RWPE2 (cell line): Measurements from ENCODE around the gene EMILIN2.

ENCODE experiments used
- ATAC-seq: fragments of 200-7000 bp; cut with Tn5 transposase; 3 replicates; pipeline ENCODE4 v1.9.1; 2021; ENCODE audit warnings: low read depth
- DNase-seq: peaks from one replicate; pipeline ENCODE4 v3.0.0-alpha.2; 2020; ENCODE audit warnings: low spot score
- H3K27ac ChIP-seq: fragments of 450-650 bp; 2 replicates; pipeline ENCODE4 v1.5.1; 2017; ENCODE audit warnings: mild to moderate bottlenecking; ENCODE audit not compliant: poor library complexity, severe bottlenecking
- H3K27me3 ChIP-seq: fragments of 250-450 bp; sonication (Bioruptor Pico); 2 replicates; pipeline ENCODE4 v1.5.1; 2021; ENCODE audit warnings: mild to moderate bottlenecking, moderate library complexity; ENCODE audit not compliant: insufficient read depth, poor library complexity, severe bottlenecking
- H3K36me3 ChIP-seq: fragments of 250-450 bp; sonication (Bioruptor Pico); 2 replicates; pipeline ENCODE4 v1.5.1; 2020; ENCODE audit warnings: low read depth, mild to moderate bottlenecking, moderate library complexity
- H3K4me1 ChIP-seq: fragments of 250-450 bp; sonication (Bioruptor Pico); 2 replicates; pipeline ENCODE4 v1.5.1; 2021; ENCODE audit warnings: mild to moderate bottlenecking, moderate library complexity; ENCODE audit not compliant: insufficient read depth, poor library complexity, severe bottlenecking
- H3K4me3 ChIP-seq: fragments of 250-450 bp; sonication (Bioruptor Pico); 2 replicates; pipeline ENCODE4 v1.5.1; 2021; ENCODE audit warnings: mild to moderate bottlenecking, moderate library complexity; ENCODE audit not compliant: severe bottlenecking
- H3K9me3 ChIP-seq: fragments of 250-450 bp; sonication (Bioruptor Pico); 2 replicates; pipeline ENCODE4 v1.5.1; 2021; ENCODE audit warnings: mild to moderate bottlenecking, moderate library complexity; ENCODE audit not compliant: severe bottlenecking
- CTCF ChIP-seq: fragments of 450-650 bp; IDR thresholded peaks from one replicate; pipeline ENCODE4 v1.5.1; 2017; ENCODE audit warnings: mild to moderate bottlenecking, moderate library complexity; ENCODE audit not compliant: poor library complexity, severe bottlenecking

EMILIN2 gene

GRCh38 chr18:2823202-2823601 lies 23.6 kb upstream of the EMILIN2 start:
- no peaks in the 10 kb centered on the region for H3K4me1 ChIP-seq
- H3K9me3 ChIP-seq: no peaks in the 10 kb centered on the region
- H3K27ac ChIP-seq: no peak overlapping the region
- H3K4me3 ChIP-seq: no peak overlapping the region
- no peak for ATAC-seq
- no peaks in the 10 kb centered on the region for H3K36me3 ChIP-seq
- no peak for DNase-seq
- TF ChIP-seq CTCF: no peak
- no peaks in the 10 kb centered on the region for H3K27me3 ChIP-seq

DNA sequence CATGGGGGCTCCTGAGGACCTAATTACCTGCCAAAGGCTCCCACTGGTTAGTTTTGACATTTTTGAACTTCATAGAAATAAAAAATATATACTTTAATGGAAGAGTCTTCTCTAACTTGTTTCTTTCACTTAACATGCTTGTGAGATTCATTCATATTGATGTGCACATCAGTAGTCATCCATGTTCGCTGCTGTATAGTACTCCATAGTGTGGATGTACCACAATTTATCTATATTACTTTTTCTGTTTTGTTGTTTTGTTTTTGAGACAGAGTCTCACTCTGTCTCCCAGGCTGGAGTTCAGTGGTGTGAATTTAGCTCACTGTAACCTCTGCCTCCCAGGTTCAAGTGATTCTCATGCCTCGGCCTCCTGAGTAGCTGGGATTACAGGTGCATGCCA lies 22.8 kb upstream of the EMILIN2 start:
- Histone ChIP-seq H3K4me3 (no peak overlapping the region), H3K9me3 (no peaks in the 10 kb centered on the region), H3K27me3 (no peaks in the 10 kb centered on the region), H3K4me1 (no peaks in the 10 kb centered on the region), H3K27ac (no peak overlapping the region), H3K36me3 (no peaks in the 10 kb centered on the region)
- ATAC-seq (no peak), DNase-seq (no peak)
- no peak for TF ChIP-seq CTCF

DNA sequence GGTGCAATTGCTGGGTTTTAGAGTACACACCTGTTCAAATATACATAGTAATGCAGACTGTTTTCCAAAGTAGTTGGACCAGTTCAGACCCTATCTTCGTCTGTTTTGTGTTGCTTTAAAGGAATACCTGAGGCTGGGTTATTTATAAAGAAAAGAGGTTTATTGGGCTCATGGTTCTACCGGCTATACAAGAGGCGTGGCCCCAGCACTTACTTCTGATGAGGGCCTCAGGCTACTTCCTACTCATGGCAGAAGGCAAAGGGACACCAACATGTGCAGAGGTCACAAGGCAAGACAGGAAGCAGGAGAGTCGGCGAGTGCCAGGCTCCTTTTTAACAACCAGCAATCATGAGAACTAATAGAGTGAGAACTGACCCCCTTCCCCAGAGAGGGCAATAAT lies 21.9 kb upstream of the EMILIN2 start:
- H3K27me3 ChIP-seq: no peaks in the 10 kb centered on the region
- ATAC-seq (no peak), DNase-seq (no peak)
- no peak overlapping the region for H3K27ac ChIP-seq
- no peak overlapping the region for H3K4me3 ChIP-seq
- no peaks in the 10 kb centered on the region for H3K9me3 ChIP-seq
- TF ChIP-seq CTCF: no peak
- no peaks in the 10 kb centered on the region for H3K4me1 ChIP-seq
- H3K36me3 ChIP-seq: no peaks in the 10 kb centered on the region

- ATAC-seq: no peak
- no peak for TF ChIP-seq CTCF
- no peak overlapping the region for H3K27ac ChIP-seq
These were observed 21.1 kb upstream of the EMILIN2 start for GRCh38 chr18:2825613-2826175.

DNA sequence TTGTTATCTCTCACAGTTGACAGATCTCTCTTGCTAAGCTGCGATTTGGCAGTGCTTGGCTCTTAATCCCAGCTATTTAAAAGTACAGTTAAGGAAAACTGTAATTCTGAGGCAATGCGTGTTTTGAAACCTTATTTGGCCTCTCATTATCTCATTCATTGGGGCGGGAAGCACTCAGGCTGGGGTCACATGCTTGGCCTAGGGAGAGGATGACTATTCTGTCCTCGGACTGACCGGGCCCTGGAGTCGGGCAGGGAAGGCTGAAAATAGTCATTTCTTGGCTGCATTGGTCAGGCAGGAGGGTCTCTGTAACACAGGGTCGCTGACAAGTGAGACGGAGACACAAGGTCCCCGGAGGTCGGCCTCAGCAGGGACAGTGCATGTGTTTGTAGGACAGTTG lies 20.2 kb upstream of the EMILIN2 start:
- Histone ChIP-seq H3K4me3 (no peak overlapping the region), H3K4me1 (no peaks in the 10 kb centered on the region), H3K36me3 (no peaks in the 10 kb centered on the region), H3K9me3 (no peaks in the 10 kb centered on the region), H3K27ac (no peak overlapping the region), H3K27me3 (no peaks in the 10 kb centered on the region)
- no peak for DNase-seq
- ATAC-seq: no peak
- no peak for TF ChIP-seq CTCF

More at GRCh38 chr18:2825613-2826175, 21.1 kb upstream of the EMILIN2 start:
- H3K27me3 ChIP-seq: no peaks in the 10 kb centered on the region
- H3K36me3 ChIP-seq: no peaks in the 10 kb centered on the region
- H3K9me3 ChIP-seq: no peaks in the 10 kb centered on the region
- H3K4me3 ChIP-seq: no peak overlapping the region
- no peaks in the 10 kb centered on the region for H3K4me1 ChIP-seq
- no peak for DNase-seq
